ENCODE measurements around the gene CHD6.

The CHD6 gene

DNA sequence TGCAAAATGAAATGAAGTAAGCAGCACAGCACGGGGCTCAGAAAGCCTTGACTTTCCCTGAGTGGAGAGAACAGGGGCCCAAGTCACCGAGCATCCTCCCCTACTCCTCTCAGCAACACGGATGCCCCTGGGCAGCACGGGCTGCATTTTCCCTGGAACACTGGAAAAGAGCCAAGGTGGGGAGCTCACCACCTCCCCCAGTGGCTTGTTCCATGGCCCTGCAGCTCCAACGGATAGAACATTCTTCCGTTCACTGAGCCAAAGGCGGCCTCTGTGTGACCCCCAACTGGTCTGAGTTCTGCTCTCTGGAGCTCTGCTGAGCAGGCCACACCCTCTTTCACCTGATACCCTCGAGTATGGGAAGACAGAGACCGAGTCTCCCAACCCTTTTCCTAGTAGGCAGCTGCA is 230.7 kb downstream of the CHD6 start:
- no peak for DNase-seq

DNA sequence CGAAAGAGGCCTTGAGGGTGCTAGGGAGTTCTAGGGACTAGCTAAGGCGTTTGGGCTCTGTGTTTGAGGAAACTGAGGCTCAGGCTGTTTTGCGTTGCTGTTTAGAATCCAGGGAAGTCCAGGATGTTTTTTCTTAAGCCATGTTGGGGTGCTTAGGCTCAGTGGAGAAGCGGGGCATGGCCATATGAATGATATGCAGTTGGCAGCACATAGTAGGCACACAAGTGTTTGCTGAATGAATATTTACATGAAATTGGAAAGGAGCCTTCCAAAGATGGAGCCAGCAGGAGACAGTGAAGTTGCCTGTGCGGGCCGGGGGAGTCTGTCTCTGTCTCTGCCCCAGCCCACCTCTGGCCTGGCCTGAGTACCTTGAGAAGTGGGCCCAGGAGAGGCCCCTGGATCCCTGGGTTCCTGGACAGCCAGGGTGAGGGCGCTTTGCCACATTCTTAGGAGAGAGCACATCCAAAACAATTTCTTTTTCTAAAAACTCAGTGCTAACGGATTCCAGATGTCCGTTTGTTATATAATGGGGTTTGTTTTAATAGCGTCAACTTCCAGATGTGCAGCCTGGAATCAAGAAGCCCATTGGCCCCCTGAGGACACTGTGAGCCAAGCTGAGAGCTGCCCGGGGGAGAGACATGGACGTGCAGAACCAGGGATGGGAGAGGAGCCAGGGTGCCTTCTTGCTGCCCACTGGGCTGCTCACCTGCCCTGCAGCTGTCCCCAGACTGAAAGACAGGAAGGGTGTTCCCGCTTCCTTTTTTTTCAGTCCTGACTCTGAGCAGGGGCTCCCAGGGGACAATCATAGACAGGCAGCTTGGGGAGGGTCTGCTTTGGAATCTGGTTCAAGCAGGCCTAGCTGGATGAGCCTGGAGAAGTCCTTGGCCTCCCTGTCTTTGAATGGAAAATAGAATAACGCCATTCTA is 231.4 kb downstream of the CHD6 start:
- DNase-seq, result no peak

DNA sequence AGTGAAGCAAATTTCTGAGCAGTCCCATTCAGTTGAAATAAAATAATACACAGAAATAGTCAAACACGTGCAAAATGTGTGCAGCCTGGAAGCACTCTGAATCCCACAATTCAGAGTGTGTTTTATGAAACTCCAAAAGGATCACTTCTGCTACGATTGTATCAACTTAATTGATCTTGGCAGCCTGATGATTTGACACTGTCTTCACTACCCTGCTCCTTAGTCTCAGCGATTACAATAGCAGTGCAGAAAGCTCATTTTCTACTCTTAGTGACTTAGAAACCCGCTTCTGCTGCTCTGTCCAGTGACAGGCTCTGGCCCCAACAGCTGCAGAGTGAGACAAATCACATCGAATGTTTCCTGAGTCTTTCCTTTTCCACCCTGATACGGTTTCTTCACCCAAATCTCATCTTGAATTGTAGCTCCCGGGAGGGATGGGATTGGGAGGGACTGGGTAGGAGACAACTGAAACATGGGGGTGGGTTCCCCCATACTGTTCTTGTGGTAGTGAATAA is 235.3 kb downstream of the CHD6 start:
- no peak for DNase-seq

DNA sequence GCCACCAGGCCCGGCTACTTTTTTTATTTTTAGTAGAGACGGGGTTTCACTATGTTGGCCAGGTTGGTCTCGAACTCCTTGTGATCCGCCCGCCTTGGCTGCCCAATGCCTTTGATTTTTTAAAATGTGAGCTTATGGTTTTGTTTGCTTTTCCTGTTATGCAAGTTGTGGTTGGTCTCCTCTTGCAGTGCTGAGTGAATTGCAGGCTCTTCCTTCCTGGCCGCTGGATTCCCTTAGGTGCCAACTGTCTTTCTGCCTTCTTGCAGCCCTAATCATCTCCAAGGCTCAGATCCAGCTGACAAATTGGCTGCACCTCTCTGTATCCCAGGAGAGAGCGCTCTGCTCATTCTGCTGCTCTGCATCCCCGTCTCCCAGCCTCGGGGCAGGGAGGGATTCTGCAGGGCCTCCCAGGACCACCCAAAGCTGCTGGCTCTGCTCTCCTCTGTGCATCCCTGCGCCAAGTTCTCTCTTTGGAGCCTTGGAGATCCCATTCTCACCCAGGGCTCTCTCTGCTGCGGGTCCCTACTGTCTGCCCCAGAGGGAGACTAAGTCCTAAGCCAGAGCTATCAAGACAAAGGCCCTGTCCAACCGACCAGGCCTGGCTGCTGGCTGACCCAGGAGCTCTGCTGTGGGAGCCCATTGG is 237.5 kb downstream of the CHD6 start:
- DNase-seq, result no peak

DNA sequence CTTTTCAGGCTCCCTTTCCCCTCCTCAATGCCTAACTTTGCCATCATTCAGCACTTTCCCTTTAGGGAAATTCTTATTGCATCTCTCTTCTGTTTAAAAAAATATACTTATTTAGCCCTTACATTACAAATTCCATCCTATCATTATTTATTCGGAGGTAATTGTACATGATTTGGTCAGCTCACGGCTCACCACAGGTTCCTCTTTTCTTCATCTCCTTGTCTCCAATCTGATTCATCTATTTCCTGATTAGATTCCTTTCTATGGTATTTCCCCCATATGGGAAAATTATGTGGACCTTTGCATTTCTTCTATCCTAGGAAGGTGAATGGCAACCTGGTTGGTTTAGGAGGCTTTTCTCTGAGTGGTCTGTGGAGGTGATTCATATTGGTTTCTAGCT is 238.6 kb downstream of the CHD6 start:
- DNase-seq, result no peak

DNA sequence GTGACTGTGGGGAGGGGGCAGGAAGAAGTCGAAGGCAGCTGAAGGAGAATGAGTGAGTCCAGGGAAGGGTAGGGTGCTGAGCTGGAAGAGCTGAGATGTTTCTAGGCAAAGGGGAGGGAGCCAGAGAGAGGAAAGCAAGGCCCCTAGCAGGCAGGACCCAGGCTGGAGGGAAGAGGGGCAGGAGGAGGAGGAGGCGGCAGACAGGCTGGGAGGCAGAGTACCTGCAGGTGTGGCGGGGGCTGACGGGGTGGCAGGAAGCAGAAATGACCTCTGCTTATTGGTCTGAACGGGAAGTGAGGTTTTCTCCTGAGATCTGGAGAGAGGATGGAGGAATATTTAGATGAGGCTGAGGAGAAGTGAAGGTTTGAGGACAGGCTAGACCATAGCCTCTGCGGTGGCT is 240.9 kb downstream of the CHD6 start:
- no peak for DNase-seq

DNA sequence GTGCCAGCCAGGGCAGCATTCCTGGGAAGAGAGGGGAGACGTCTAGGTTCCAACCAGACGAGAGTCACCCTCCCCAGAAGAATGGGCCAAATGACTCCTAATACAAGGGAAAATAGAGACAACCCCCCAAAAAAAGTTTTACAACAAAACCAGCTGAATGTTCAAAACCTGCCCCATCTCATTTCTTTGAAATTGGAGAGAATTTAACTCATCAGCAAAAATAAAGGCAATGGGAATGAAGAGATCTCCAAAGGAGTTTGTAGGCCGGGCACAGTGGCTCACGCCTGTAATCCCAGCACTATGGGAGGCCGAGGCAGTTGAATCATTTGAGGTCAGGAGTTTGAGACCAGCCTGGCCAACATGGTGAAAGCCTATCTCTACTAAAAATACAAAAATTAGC is 241.8 kb downstream of the CHD6 start:
- DNase-seq, result no peak

DNA sequence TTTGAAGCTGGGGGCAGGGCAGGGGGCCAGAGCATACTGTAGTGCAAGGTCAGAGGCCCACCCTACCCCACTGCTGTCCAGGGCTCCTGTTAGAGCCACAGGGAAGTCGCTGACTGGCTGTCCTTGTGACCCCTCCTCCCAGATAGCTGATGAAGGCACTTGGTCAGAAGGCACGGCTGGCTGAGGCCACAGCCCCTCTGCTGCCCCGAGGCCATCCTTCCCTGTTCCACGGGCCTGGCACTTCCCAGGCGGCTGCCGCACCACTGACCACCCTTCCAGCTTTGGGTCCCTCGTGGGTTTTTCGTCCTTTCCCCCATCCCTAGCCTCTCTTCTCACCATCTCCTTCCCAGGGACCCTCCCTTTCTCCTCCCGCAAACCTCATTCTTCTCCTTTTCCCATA is 242.3 kb downstream of the CHD6 start:
- no peak for DNase-seq

DNA sequence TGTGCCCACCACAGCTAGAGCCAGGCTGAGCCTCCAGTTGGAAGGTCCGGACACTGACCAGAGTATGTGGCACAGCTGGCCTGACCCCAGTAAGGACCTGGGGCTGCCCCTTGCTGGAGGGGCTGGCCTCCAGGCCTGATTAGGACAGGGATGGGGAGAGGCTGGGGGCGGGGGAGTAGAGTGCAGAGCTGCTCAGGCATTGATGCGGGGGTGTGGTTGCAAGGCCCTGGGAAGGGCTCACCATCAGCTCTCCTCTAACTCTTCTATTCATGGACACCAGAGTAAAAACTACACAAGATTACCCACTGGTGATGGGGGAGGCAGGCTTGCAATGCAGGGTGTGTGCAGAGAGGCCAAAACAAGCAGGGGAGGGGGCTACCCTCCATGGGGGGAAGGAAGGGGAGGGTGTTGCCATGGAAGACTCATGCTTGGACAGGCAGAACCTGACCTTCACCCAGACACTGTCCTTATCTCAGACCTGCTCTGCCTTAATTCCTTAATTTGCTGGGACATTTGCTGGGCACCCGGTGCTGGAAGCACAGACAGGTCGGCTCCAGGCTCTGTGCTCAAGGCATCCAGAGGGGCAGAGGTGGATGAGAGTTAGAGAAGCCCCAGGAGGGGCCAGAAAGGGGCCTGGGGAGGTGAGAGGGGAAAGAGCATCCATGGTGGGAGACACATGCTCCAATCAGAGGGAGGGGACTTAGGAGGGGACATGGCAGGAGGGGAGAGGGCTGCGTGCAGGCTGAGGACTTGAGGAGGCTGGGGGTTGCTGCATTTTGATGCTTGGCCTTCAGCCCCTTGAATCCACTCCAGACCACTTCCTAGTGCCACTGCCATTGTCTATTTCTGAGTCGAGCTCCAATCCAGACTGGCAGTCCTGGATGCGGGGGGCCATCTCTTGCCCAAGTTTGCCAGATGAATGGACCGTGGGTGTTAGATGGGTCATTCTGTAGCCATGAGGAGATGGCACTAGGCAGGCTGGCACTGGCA is 244.0 kb downstream of the CHD6 start:
- DNase-seq, result no peak

DNA sequence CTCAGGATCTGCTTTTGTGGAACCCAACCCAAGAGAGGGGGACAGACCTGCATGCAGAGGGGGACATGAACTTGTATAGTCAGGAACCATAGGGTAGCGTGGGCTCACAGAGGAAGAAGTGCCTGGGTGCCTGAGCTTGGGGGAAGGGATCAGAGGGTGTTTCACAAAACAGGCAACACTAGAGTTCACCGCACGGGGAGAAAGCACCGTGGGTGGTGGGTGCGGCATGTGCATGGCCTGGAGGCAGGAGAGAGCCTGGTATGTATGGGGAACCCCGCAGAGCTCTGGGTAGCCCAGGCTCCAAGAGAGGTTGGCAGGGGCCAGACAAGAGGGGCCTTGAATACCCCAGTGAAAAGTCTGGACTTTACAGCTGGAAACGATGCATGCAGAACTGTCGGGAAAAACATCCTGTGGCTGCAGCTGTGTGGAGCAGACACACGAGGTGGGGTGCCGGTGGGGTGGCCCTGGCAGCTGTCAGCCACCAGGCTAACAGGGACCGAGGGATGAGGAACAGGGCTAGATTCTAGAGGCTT is 244.9 kb downstream of the CHD6 start:
- no peak for DNase-seq

DNA sequence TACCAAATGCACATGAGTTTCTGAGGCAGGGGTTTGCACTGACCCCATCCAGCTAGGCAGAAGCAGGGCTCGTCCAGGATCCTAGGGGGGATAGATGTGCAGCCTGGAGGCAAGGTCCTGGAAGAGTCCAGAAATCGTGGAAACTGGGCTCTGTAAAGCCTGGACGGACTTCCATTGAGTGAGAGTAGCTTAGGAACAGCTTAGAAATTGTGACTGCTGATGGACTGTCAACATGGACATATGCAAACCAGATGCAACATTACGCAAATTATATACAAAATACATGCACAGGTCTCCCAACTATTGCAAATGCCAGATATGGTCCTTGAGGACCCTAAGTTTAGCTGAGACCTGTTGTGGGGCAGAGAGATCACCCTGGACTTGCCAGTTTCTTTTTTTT is 246.8 kb downstream of the CHD6 start:
- no peak for DNase-seq

DNA sequence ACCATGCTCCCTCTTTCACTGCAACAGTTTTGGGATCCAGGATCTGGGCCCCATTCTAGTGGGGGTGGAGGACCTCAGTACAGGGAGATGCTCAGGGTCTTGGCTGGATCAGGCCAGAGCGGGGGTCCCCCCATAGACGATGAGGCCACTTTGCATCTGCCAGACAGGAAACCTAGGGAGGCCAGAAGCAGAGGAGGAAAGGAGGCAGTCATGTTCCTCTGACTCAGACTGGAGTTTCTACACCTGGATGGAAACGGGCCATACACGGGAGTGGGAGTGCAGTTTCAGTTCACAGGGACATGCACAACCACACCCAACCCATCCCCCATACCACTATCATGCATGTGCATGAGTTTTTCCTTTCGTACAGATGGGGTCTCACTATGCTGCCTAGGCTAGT is 248.0 kb downstream of the CHD6 start:
- DNase-seq, result no peak

DNA sequence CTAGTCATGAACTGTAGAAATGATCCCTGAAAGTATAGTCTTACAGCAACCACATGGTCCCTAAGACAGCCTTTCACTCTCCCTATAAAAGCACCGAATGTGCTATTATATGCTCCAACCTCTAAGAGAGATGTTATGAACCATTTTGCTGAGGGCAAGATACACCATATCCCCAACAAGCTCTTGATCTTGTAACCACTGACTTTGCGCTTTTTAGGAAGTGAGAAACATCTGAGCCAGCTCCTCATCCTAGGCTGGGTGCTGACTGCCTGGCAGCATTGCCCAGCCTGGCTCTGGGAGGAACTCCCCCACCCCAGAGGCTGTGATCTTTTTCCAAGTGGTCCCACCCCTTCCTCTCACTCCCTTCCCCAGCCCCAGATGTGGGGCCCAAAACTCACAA is 248.5 kb downstream of the CHD6 start:
- DNase-seq, result no peak

DNA sequence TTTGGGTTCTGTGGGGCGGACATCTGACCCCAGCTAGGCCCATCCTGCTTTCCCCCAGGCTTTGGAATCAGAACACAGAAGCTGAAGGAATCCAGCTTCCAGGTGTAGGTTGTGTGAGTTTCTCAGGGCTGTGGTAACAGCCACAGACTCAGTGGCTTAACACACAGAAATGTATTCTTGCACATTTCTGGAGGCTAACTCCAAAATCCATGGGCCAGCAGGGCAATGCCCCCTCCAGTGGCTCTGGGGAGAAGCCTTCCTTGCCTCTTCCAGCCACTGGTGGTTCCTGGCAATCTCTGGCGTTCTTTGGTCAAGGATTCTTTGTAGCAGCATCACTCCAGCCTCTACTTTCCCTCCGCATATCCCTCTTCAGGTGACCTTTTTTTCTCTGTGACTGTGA is 250.2 kb downstream of the CHD6 start:
- DNase-seq, result no peak

DNA sequence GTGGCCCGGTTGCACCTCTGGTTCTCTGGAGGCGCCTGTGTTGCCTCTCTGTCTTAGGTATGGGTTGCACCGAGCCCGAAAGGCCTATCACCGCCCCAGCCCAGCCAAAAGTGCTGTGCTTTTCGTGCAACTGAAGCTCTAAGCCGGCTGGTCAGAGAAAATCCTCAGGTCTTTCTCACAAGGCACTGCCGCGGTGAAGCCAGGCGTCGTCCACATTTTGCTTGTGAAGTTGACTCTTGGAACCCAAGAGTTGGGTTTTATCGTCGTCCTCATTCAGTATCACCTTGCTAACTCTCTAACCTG is 250.8 kb downstream of the CHD6 start:
- no peak for DNase-seq

DNA sequence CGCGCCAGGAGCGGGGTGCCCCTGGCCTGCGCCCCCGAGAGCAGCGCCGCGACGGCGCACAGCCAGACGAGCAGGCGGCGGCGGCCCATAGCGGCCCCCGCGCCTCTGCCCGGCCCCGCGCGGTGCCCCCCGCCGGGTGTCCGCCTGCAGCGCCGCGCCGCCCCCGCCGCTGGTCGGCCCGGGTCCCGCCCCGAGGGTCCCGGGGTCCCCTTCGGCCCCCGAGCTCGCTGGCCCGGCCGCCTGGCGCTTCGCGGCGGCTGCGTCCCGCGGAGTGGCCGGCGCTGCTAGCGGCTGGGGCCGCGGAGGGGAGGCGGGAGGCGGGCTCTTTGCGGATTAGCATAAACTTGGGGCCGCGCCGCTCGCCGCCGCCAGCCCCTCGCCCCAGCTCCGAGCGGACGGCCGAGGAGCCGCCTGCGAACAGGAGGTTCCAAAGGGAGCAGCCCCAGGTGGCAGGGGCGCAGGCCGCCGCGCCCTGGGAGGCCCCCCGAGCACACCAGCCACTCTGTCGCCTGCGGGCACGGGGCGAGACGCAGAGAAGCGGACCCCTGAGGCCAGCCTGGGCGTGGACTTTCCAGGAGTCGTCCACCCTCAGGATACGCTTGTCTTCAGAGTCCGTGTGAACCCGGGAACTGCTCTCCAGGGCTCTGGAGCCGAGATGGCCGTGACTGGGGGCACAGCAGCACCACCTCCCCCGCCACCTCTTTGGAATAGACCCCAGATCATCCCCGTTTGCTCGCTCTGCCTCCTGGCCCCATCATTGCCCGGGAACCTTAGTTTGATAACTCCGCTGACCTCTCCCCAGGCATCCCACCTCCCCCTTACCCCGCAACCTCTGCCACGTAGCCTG is 251.4 kb downstream of the CHD6 start, which contains the start of gene EMILIN3:
TSS of gene EMILIN3 (minus strand) at position 273 of the 847 bp plus-strand sequence. CDS start at position 89, 184 bp downstream.
- DNase-seq, result no peak

DNA sequence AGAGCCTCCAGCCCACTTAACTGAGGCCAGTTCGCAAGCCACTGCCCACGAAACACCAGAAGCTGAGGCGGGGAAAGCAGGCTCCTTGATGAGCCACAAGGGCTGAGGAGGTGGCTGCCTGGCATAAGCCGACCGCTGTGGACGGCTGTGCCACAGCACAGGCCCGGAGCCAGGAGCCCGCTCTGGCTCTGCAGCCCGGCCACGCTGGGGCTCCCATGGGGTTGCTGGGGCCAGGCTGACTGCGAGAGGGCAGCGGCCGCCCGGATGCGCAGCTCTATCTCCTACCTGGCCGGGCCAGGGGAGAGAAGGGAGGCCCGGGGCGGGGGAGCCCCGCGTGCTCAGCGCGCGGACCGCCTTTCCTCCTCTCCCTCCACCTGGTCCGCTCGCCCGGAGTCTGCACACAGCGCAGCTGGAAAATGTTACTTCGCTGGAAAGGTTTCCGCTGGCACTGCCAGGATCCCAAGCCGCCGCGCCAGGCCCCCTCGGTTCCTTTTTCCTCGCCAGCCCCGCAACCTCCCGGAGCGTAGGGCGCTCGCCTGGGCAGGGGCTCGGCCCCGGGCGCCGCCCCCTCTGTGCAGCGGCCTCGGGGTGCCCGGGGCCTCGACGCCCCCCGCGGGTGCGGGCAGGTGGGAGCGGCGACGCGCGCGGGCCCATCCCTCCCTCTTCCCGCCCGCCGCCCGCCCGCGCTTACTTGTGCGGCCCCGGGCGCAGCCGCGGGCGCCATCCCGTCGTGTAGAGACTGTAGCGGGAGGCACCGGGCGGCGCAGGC is 252.2 kb downstream of the CHD6 start:
- DNase-seq, result no peak

DNA sequence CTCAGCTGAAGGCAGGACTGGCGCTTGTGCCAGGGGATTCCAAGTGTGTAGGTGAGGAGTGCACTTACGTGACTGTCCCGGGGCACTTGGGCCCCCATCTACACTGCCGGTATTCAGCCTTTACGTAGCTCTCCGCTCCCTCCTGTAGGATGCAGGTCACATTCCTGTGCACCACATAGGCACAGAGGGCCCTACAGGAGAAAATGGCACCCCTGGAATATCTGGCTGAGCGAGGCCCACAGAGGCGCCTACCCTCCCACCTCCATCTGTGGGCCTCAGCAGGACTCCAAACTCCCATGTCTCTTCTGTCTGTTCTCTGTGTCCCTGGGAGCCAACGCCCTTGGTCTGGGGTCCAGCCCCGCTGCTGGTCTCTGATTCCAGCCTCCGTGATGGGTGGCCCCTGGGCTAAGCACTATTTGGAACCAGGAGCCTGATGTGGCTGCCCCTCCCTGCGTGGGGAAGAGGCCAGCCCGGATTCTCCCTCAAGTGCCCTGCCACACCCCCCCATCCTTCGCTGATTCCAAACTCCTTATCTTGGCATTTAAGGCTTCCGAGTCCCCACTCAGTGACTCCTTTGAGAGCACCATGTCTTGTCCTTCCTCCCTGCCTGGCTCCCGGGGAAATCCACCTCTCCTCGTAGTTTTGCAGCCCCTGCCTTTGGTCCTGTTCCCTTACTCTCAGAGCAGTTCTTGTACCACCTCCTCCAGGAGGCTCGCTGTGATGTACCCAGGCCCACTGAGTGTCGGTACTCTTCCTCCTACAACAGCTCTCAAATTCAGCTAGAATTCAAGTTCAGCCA is 253.0 kb downstream of the CHD6 start:
- DNase-seq, result no peak

DNA sequence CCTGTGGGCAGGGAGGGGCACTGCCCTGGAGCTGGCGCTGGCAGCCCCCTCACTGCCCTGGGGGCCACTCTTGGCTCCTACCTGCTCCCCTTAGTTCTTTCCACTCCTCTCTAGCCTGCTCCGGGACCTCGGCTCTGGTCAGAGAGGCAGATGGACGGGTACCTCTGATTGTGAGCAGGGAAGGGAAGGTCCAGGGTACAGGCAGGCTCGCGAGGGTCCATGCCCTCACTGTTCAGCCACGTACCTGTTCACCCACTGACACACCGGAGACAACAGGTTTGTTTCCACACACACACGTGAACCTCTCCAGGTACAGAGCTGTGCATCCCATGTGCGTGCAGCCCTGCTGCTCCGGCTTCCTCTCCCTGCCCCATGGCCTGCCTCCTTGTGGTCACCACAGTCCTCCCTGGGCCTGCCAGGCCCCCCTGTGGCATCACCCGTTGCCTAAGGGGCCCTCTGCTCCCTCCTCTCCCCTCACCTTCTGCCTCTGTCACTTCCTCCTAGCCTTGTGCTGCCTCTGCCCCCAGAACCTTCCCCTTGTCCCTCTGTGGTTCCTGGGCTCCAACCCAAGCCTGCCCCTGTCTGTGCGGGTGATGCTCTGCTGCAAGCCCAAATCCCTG is 253.8 kb downstream of the CHD6 start:
- DNase-seq, result no peak

DNA sequence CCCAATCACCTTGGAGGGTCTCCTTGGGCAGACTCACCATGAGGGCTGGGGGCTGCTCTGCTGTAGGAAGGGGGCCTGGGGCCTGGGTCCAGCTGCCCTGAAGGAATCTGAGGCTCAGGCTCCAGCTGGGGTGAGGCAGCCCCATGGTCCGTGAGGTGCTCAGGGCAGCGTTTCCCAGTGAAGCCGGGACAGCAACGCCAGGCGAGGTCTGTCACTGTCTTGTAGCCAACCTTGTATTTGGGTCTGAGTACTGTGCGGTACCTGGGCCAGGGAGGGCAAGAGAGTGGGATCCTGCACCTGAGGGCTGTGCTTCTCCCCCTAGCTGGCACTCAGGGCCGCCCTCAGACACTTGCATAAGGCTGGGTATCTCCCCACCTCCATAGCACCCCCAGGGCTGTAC is 254.6 kb downstream of the CHD6 start:
- DNase-seq, result no peak

Data from stimulated activated CD4-positive, alpha-beta T cell treated with anti-CD3 and anti-CD28 coated beads, Interleukin-2, amount 100 ng/mL, for 48 hours (primary cell).